HFF-Myc (cell line): ENCODE results near the gene PLCL1.

Source experiments
- DNase-seq: peaks from one replicate; pipeline ENCODE4 v3.0.0-alpha.2; 2011; ENCODE audit warnings: low read depth; ENCODE audit errors: extremely low read depth
- H3K4me3 ChIP-seq: replicated peaks from 2 replicates; pipeline ENCODE4 v1.5.1; 2011; ENCODE audit warnings: low read depth, mild to moderate bottlenecking, control low read depth, low read length
- TF ChIP-seq, protein P1 (sequence below): IDR thresholded peaks from 2 replicates; pipeline ENCODE4 v1.5.1; 2012; ENCODE audit warnings: mild to moderate bottlenecking, low read depth, low read length, control low read depth; ENCODE audit errors: missing control alignments

Gene PLCL1

DNA sequence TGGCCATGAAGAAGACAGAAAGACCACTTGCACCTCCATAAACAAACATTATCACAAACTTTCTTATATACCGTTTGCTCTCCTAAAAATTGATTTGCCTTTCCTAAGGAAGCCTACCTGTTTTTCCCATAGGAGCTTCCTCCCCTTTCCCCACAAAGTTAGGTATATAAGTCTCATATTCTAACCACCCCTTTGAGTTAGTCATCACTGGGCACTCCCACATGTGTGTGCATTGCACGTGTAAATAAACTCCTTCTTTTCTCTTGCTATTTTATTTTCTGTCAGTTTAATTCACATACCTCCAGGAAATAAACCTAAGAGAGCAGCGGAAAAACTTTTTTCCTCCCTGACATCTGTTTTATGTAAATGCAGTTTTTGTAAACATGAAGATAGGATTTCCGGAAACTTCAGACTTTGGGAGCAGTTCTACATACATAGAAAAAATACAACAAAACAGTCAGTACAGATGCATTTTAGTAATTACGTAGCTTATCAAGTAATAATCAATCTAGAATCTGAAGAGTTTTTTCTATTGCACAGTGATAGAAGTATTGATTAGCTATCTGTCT, 46.6 kb downstream of the PLCL1 start:
- TF ChIP-seq, protein P1, sequence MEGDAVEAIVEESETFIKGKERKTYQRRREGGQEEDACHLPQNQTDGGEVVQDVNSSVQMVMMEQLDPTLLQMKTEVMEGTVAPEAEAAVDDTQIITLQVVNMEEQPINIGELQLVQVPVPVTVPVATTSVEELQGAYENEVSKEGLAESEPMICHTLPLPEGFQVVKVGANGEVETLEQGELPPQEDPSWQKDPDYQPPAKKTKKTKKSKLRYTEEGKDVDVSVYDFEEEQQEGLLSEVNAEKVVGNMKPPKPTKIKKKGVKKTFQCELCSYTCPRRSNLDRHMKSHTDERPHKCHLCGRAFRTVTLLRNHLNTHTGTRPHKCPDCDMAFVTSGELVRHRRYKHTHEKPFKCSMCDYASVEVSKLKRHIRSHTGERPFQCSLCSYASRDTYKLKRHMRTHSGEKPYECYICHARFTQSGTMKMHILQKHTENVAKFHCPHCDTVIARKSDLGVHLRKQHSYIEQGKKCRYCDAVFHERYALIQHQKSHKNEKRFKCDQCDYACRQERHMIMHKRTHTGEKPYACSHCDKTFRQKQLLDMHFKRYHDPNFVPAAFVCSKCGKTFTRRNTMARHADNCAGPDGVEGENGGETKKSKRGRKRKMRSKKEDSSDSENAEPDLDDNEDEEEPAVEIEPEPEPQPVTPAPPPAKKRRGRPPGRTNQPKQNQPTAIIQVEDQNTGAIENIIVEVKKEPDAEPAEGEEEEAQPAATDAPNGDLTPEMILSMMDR = no peak
- no peak for DNase-seq
- H3K4me3 ChIP-seq = no peak overlapping the region

DNA sequence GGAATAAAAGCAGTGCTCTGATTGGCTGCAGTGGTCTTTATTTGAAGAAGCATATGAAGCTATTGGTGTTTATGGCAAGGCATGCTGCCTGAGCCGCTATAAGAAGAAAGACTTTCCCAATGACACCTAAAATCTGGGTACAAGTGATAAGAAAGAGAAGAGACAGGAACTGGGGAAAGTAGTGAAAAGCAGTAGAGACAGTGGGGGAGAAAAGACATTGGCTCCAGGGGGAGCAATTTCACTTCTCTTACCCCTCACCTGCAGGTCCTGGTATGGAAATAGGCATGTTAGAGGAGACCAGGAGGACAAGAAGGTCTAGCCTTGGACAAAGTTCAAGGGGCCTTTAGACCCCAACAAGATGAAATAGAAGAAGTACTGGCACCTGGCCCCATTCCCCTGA, 47.1 kb downstream of the PLCL1 start:
- TF ChIP-seq, protein P1 = no peak
- H3K4me3 ChIP-seq = no peak overlapping the region
- no peak for DNase-seq

DNA sequence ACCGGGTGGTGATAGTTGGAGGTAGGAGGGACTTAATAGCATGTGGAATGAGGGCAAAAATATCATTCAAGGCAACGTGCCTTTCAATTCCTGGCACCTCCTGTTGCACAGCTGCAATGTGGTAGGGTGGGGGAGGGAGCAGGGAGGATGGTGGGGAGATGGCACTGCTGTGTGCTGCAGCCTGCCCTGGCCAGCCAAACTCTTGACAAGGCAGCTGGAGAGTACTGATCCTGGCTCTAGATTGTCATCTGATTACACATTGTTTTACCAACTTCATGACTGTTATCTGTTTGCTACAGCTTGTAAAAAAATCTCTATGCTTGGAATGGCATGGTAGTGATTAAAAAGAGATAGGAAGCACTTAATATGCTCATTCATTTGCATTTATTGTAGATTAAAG, 47.7 kb downstream of the PLCL1 start:
- H3K4me3 ChIP-seq = no peak overlapping the region
- TF ChIP-seq, protein P1 = no peak

DNA sequence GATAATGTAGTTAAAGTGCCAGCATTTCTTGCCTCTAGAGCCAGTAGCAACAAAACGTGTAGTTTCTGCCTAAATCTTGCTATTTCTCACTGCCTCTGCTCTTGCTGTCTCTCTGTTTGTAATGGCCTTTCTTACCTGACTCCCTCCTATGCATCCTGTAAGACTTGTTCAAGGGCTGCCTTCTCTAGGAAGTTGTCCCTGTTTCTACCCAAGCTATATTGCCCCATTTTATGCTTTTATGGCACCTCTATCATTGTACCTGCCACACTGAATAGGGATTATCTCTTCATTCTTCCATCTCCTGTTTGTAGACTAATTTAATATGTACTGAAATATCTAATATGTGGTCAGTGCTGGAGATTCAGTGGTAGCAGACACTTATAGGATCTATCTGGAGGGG, 49.2 kb downstream of the PLCL1 start:
- H3K4me3 ChIP-seq = no peak overlapping the region
- no peak for DNase-seq
- TF ChIP-seq, protein P1 = no peak

More for the DNA sequence above, 47.7 kb downstream of the PLCL1 start:
- no peak for DNase-seq

DNA sequence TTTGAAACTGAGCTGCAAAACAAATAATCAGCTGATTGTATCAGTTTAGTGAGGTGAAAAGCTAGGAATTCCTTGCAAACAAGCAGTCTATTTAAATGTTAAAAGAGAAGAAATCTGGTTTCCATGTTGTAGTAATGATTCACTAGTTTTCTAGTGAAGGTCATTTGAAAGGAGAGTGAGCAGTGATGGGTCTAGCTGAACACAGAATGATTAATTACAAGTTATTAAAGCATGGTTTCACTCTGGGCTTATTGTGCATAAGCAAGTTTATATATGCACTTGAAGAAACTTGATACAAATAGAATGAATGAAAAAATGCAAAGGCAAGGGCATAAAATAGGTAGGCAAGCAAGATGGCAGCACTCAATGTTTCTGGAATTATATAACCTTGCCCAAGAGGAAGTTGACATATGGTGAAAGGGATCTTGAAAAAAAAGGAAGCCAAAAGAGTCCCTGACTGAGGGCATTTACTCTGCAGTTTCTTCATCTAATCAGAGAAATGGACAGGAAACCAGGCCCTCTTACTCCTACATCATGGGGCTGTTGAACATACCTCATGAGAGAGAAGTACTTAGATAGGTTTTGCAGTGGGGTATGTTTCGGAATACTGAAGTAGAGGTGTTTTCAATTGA, 53.2 kb downstream of the PLCL1 start:
- no peak overlapping the region for H3K4me3 ChIP-seq
- no peak for DNase-seq
- TF ChIP-seq, protein P1 = no peak

DNA sequence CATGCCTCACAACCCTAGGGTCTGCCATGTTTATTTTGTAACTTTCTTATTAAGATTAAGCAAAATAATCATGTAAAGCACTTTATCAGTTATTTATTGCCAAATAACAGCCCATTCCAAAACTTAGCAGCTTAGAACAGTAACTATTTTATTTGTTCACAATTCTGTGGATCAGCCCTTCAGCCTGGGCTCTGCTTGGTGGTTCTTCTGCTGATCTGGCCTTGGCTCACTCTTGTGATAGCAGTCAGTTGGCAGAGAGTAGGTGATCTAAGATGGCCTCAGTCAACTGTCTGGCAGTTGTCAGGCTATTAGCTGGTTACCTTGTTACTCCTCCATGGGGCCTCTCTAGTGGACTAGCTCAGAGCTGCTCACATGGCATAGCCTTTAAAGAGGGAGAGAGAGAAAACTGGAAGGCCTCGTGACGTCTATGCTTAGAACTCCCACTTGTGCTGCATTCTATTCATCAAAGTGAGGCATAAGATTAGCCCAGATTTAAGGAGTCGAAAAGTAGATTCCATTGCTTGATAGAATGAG, 54.3 kb downstream of the PLCL1 start:
- TF ChIP-seq, protein P1 = no peak
- no peak overlapping the region for H3K4me3 ChIP-seq
- no peak for DNase-seq
